Measurements from ENCODE around the gene THOC2. TPM values are rescaled to one million over a fixed set of nuclear protein-coding genes. Genes with fewer than 3 reads are reported as not detected.

Gene THOC2
- total and polyA plus RNA-seq, 9 of the 15 experiments (the other 6 are each of a cell fraction or from before 2014, with no cell fraction given) = 131 to 234 (median 192) TPM

- TF ChIP-seq MGA (IDR thresholded peaks at IDR 0.05) (no peak), LEF1 (IDR thresholded peaks at IDR 0.05) (no peak), GABPB1 (CRISPR knock-in tag; IDR thresholded peaks at IDR 0.05) (no peak), THAP12 (CRISPR knock-in tag; IDR thresholded peaks at IDR 0.05) (no peak), E2F1 (CRISPR knock-in tag; IDR thresholded peaks at IDR 0.05) (no peak), PRDM10 (IDR thresholded peaks at IDR 0.05; ENCODE audit: partially characterized antibody) (no peak)
These were observed 12.4 kb downstream of the THOC2 start (continued) for GRCh38 chrX:123720486-123720885.
